BJ (cell line): ENCODE data around the gene FUT3. TPM values are rescaled to one million over a fixed set of nuclear protein-coding genes. Genes with fewer than 3 reads are reported as not detected.

Experiments
- CTCF ChIA-PET: fragments of 350-600 bp; formaldehyde crosslinking; extraction: SDS; loops from one replicate; lab custom pipeline; 2021; ENCODE audit warnings: antibody characterized with exemption, inconsistent platforms; lab: Yijun Ruan, JAX
- POLR2A ChIA-PET: fragments of 300-600 bp; sonication (Branson Sonifier 250); formaldehyde crosslinking; extraction: SDS; loops from one replicate; lab custom pipeline; 2021; ENCODE audit warnings: antibody characterized with exemption; lab: Charles Lee
- DNase-seq: peaks from one replicate; pipeline ENCODE4 v3.0.0-alpha.2; 2011; ENCODE audit warnings: low read depth
- H3K27me3 ChIP-seq: 2 replicates; pipeline ENCODE4 v1.6.0; 2011; ENCODE audit warnings: low read length; ENCODE audit not compliant: control insufficient read depth, insufficient read depth
- H3K36me3 ChIP-seq: 2 replicates; pipeline ENCODE4 v1.5.1; 2011; ENCODE audit warnings: low read length; ENCODE audit not compliant: control insufficient read depth, insufficient read depth
- H3K4me3 ChIP-seq: 2 replicates; pipeline ENCODE4 v1.5.1; 2011; ENCODE audit warnings: low read depth, mild to moderate bottlenecking, control low read depth, low read length
- CTCF ChIP-seq: IDR thresholded peaks from 2 replicates; pipeline ENCODE4 v1.5.1; 2011; ENCODE audit warnings: low read depth, mild to moderate bottlenecking, control low read depth, inconsistent platforms, low read length, moderate library complexity; ENCODE audit not compliant: insufficient read depth
- polyA minus RNA-seq: library from RNA; depleted of rRNA, polyadenylated mRNA; stranded (reverse); fragments of >200 nt; gene quantifications from 2 replicates; pipeline ENCODE4 v1.2.3, GENCODE V29; 2011; rRNA and poly(A)+ RNA removed
- polyA plus RNA-seq: library from polyadenylated mRNA; depleted of rRNA; stranded (reverse); fragments of >200 nt; gene quantifications from 2 replicates; pipeline ENCODE4 v1.2.3, GENCODE V29; 2011; rRNA removed

The FUT3 gene
- not detected in 2 replicates for polyA plus RNA-seq
- not detected in 2 replicates for polyA minus RNA-seq

- Histone ChIP-seq H3K4me3 (no peak within 1 kb of the TSS), H3K27me3 (peaks cover 9% of the 10 kb centered on the region), H3K36me3 (no peaks in the 10 kb centered on the region)
- DNase-seq = no peak
- POLR2A ChIA-PET = no interaction called here
- no peak for TF ChIP-seq CTCF
- CTCF ChIA-PET = interaction anchor here (0.7 to 1.9 kb wide), 2 partner anchors 33 to 47 kb away, joined by 4 to 6 read pairs; no protein-coding TSS in a partner anchor
These were observed at the start of gene FUT3 for GRCh38 chr19:5851302-5851701. Gene FUT3 (minus strand): TSS chr19:5851449.

GRCh38 chr19:5900976-5901375 is 49.7 kb upstream of the FUT3 start:
- Histone ChIP-seq H3K4me3 (no peak overlapping the region), H3K27me3 (no peaks in the 10 kb centered on the region), H3K36me3 (peaks cover 12% of the 10 kb centered on the region)
- CTCF ChIA-PET = interaction anchor here (0.6 to 5.3 kb wide), 3 partner anchors 9 to 97 kb away, joined by 3 to 40 read pairs (median 21); no protein-coding TSS in a partner anchor
- POLR2A ChIA-PET = no interaction called here
- no peak for DNase-seq
- no peak for TF ChIP-seq CTCF

GRCh38 chr19:5899728-5900526 is 48.7 kb upstream of the FUT3 start:
- TF ChIP-seq CTCF = no peak
- CTCF ChIA-PET = interaction anchor here (1.4 to 5.3 kb wide), 2 partner anchors 96 kb away, joined by 3 to 40 read pairs; no protein-coding TSS in a partner anchor
- POLR2A ChIA-PET = no interaction called here

GRCh38 chr19:5897189-5897969 is 46.1 kb upstream of the FUT3 start:
- CTCF ChIA-PET = interaction anchor here (0.6 to 2.2 kb wide), 2 partner anchors 14 to 94 kb away, joined by 3 to 12 read pairs; no protein-coding TSS in a partner anchor
- peaks cover 23% of the 10 kb centered on the region for H3K36me3 ChIP-seq
- TF ChIP-seq CTCF = no peak
- H3K27me3 ChIP-seq = no peaks in the 10 kb centered on the region
- no peak for DNase-seq
- no peak overlapping the region for H3K4me3 ChIP-seq
- POLR2A ChIA-PET = no interaction called here

More at GRCh38 chr19:5899728-5900526, 48.7 kb upstream of the FUT3 start:
- no peak for DNase-seq
- Histone ChIP-seq H3K4me3 (no peak overlapping the region), H3K36me3 (peaks cover 21% of the 10 kb centered on the region), H3K27me3 (no peaks in the 10 kb centered on the region)
